ENCODE results near the gene TMEM176A.

The TMEM176A gene

DNA sequence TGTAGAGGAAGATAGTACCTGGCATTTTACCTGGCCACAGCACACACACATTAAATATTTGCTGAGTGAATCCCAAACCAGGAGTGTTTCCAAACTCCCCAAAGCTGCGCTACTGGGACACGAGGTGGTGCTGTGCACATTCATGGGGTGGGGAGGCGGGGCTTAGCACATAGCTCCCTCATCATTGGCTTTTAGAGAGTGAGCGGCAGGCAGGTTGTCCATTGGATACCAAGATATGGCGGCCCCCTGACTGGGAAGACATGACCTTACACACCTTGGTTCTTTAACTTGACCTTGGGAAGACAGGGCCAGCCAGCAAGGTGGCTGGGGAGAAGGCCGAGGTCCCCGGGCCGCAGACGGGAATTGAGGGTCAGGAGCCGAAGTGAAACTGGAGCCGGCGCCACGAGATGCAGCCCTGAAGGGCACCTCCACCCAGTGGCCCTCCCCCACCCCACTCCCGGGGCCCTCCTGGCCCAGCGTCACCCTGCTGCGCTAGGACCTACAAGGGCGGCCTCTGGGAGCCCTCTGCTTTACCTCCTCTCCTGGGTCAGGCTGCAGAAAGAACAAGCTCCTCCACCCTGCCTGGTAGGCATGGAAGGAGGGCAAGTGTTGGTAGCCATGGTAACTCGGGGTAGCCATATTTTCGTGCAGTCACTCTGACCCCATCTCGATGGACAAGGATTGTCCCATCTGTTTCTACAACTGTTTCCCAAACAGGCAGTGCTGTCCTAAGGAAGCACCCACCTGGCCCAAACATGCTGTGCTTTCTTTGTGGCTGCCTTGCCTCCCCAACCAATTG lies 24.0 kb downstream of the TMEM176A start:
- Histone ChIP-seq H3K36me3 (no peaks in the 10 kb centered on the region), H3K4me3 (ENCODE audit: low read depth, low read length) (no peak overlapping the region), H3K27me3 (ENCODE audit: insufficient read depth, low read depth, severe bottlenecking) (no peaks in the 10 kb centered on the region), H3K9me3 (ENCODE audit: severe bottlenecking) (peaks cover 5% of the 10 kb centered on the region), H3K27ac (no peak overlapping the region)
- no peak for DNase-seq
- TF ChIP-seq, protein P1, sequence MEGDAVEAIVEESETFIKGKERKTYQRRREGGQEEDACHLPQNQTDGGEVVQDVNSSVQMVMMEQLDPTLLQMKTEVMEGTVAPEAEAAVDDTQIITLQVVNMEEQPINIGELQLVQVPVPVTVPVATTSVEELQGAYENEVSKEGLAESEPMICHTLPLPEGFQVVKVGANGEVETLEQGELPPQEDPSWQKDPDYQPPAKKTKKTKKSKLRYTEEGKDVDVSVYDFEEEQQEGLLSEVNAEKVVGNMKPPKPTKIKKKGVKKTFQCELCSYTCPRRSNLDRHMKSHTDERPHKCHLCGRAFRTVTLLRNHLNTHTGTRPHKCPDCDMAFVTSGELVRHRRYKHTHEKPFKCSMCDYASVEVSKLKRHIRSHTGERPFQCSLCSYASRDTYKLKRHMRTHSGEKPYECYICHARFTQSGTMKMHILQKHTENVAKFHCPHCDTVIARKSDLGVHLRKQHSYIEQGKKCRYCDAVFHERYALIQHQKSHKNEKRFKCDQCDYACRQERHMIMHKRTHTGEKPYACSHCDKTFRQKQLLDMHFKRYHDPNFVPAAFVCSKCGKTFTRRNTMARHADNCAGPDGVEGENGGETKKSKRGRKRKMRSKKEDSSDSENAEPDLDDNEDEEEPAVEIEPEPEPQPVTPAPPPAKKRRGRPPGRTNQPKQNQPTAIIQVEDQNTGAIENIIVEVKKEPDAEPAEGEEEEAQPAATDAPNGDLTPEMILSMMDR (IDR thresholded peaks at IDR 0.05; ENCODE audit: low read depth, low read length): no peak

DNA sequence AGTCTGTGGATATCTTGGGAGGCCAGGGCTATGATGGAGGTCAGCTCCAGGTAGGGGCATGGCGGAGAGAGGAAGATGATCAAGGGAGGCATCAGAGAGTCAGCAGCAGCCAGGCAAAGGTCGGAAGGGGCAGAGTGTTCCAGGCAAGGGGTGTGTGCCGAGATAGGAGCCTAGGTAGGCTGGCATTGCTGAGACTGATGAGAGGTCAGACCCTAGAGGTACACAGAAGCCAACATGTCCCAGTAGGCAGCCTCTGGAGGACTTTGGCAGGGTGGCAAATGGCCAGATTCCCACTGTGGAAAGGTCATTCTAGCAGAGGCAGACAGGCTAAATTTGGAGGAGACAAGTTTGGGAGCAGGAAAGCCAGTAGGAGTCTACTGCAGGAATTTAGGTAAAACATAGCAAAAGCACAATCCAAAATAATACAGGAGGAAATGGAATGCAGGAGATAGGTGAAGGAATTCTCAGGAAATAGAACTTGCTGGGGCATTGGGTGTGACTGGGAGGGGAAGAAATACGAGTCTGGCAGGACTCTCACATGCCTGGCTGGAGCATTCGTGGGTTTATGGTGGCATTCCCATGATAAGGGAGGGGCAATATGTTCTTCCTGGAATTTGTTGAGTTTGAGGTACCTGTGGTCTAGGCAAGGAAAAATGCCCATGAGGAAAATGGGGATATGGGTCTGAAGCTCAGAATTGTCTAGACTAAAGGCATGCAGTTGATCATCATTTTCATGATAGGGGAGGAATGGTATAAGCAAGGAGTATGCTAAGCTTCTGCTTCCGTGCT lies 25.7 kb downstream of the TMEM176A start:
- Histone ChIP-seq H3K27me3 (ENCODE audit: insufficient read depth, low read depth, severe bottlenecking) (no peaks in the 10 kb centered on the region), H3K27ac (no peak overlapping the region), H3K9me3 (ENCODE audit: severe bottlenecking) (peaks cover 5% of the 10 kb centered on the region), H3K36me3 (no peaks in the 10 kb centered on the region), H3K4me3 (ENCODE audit: low read depth, low read length) (no peak overlapping the region)
- DNase-seq: no peak
- TF ChIP-seq, protein P1 (IDR thresholded peaks at IDR 0.05; ENCODE audit: low read depth, low read length): no peak

DNA sequence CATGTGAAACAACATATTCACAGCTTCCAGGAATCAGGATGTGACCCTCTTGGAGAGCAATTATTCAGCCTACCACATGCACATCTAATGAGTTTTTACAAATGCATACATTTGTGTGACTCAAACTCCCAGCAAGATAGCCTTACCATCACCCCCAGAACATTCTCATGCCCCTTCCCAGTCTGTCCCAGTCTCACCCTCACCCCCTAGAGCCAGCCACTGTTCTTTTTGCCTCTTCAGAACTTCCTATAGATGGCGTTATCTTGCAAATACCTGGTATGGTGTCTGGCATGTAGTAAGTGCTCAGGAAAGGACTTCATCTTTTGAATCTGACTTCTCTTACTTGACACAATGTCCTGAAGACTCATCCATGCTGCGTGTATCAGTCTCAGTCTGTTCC lies 27.8 kb downstream of the TMEM176A start:
- Histone ChIP-seq H3K27ac (peak overlapping the region; percentile 46), H3K9me3 (ENCODE audit: severe bottlenecking) (no peaks in the 10 kb centered on the region), H3K27me3 (ENCODE audit: insufficient read depth, low read depth, severe bottlenecking) (no peaks in the 10 kb centered on the region), H3K4me3 (ENCODE audit: low read depth, low read length) (no peak overlapping the region), H3K36me3 (no peaks in the 10 kb centered on the region)
- TF ChIP-seq, protein P1 (IDR thresholded peaks at IDR 0.05; ENCODE audit: low read depth, low read length): peak; percentile 28; the same call in 1 of the 2 replicates
- peak; percentile 29 for DNase-seq

DNA sequence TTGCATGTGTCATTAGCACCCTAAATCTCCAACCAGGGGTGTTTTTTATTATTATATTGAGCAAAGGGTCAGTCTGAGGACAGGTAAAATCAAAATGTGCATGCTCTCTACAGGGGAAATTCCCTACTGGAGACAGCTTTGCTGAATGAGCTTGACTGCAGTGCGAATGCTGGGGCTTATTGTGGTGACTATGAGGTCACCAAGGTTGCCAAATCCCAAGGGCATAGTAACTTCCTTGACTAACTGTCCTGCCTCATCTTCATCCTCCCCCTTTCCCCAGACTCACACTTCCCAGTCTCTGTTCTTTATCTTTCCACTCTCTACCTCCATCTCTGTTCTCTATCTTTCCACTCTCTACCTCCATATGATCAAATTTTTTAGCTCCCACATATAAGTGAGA lies 28.9 kb downstream of the TMEM176A start:
- Histone ChIP-seq H3K27ac (peak overlapping the region; percentile 54), H3K9me3 (ENCODE audit: severe bottlenecking) (no peaks in the 10 kb centered on the region), H3K27me3 (ENCODE audit: insufficient read depth, low read depth, severe bottlenecking) (no peaks in the 10 kb centered on the region), H3K36me3 (no peaks in the 10 kb centered on the region), H3K4me3 (ENCODE audit: low read depth, low read length) (no peak overlapping the region)
- DNase-seq: peak; percentile 28
- TF ChIP-seq, protein P1 (IDR thresholded peaks at IDR 0.05; ENCODE audit: low read depth, low read length): no peak

DNA sequence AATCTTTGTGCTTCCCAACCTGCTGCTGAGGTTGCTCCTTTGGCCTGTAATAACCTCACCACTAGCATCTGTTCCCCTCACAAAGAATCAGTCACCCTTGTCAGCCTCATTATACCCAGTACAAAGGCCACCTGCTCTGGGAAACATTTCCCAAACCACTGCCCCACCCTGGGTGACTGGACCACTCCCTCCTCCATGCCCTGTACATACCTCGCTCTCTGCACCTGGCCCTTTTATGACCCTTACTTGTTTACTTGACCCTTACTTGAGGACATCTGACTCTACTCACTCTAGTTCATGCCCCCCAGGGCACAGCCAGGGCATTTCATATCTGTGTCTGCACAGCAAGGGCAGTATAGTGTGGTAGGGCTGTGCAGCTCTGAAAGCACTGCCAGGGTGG lies 30.4 kb downstream of the TMEM176A start:
- no peak overlapping the region for H3K4me3 ChIP-seq (ENCODE audit: low read depth, low read length)
- TF ChIP-seq, protein P1 (IDR thresholded peaks at IDR 0.05; ENCODE audit: low read depth, low read length): no peak

More for the DNA sequence above, 30.4 kb downstream of the TMEM176A start:
- peak overlapping the region; percentile 73 for H3K27ac ChIP-seq
- H3K27me3 ChIP-seq (ENCODE audit: insufficient read depth, low read depth, severe bottlenecking): no peaks in the 10 kb centered on the region
- H3K9me3 ChIP-seq (ENCODE audit: severe bottlenecking): no peaks in the 10 kb centered on the region
- no peaks in the 10 kb centered on the region for H3K36me3 ChIP-seq
- DNase-seq: peak; percentile 78
